Fibroblast of the aortic adventitia (primary cell): ENCODE results near the gene PTGES. TPM values are rescaled to one million over a fixed set of nuclear protein-coding genes. Genes with fewer than 3 reads are reported as not detected.

Experiments used
- DNase-seq: peaks from one replicate; pipeline ENCODE4 v3.0.0-alpha.2; 2010; ENCODE audit warnings: low read depth
- H3K4me3 ChIP-seq: 2 replicates; pipeline ENCODE4 v1.5.1; 2011; ENCODE audit warnings: low read depth, mild to moderate bottlenecking, control low read depth, low read length, moderate library complexity
- CTCF ChIP-seq: IDR thresholded peaks from 2 replicates; pipeline ENCODE4 v1.5.1; 2011; ENCODE audit warnings: mild to moderate bottlenecking, low read length, control low read depth, inconsistent platforms; ENCODE audit not compliant: insufficient read depth
- total RNA-seq: library from RNA; depleted of rRNA; stranded (reverse); fragments of >200 nt; gene quantifications from 2 replicates; pipeline ENCODE4 v1.2.3, GENCODE V29; 2012; ENCODE audit warnings: low replicate concordance

The PTGES gene
- total RNA-seq, 1 donor = 6.9 TPM

GRCh38 chr9:129759804-129760502, 7.1 kb upstream of the PTGES start:
- TF ChIP-seq CTCF = no peak
- DNase-seq = no peak
- no peak overlapping the region for H3K4me3 ChIP-seq

- DNase-seq = no peak
- no peak for TF ChIP-seq CTCF
These were observed 6.5 kb upstream of the PTGES start for GRCh38 chr9:129759319-129759718.

GRCh38 chr9:129757045-129757444, 4.2 kb upstream of the PTGES start:
- H3K4me3 ChIP-seq = no peak overlapping the region

More at GRCh38 chr9:129759319-129759718, 6.5 kb upstream of the PTGES start:
- no peak overlapping the region for H3K4me3 ChIP-seq

GRCh38 chr9:129756191-129756590, 3.3 kb upstream of the PTGES start:
- DNase-seq = no peak
- H3K4me3 ChIP-seq = no peak overlapping the region
- no peak for TF ChIP-seq CTCF

More at GRCh38 chr9:129757045-129757444, 4.2 kb upstream of the PTGES start:
- no peak for DNase-seq
- no peak for TF ChIP-seq CTCF

- H3K4me3 ChIP-seq = no peak overlapping the region
- TF ChIP-seq CTCF = no peak
- no peak for DNase-seq
These were observed 2.3 kb upstream of the PTGES start for GRCh38 chr9:129755151-129755550.

GRCh38 chr9:129751841-129752801, 721 bp downstream of the PTGES start:
- TF ChIP-seq CTCF = no peak
- peak; percentile 45 for DNase-seq
- peak overlapping the region; percentile 63 for H3K4me3 ChIP-seq
